ENCODE data around the gene ADGRL3. TPM values are rescaled to one million over a fixed set of nuclear protein-coding genes. Genes with fewer than 3 reads are reported as not detected.

ADGRL3 gene
- total RNA-seq, 1 donor from 2014 or later, result 3.7 TPM

DNA sequence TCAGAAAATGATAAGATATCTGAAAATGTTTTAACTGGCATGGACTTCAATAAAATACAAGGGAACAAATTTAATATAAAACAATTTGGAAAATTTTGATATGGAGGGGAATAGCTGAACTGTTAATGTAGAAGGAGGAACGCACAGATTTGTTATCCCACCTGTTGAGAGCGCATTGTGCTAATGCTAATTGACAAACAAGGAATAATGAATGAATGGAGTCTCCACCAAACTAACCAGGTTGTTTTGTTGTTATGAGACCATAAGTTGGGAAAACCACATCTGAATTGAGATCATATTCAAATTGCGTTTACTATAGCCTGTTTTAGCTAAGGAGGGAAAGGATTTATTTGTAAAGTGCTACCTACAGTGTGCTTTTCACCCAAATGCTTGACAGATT is 195.6 kb downstream of the ADGRL3 start:
- intact Hi-C loops (cut with DNase I), result no loop called here
- DNase-seq (ENCODE audit: missing footprints) (no peak), ATAC-seq (no peak)

DNA sequence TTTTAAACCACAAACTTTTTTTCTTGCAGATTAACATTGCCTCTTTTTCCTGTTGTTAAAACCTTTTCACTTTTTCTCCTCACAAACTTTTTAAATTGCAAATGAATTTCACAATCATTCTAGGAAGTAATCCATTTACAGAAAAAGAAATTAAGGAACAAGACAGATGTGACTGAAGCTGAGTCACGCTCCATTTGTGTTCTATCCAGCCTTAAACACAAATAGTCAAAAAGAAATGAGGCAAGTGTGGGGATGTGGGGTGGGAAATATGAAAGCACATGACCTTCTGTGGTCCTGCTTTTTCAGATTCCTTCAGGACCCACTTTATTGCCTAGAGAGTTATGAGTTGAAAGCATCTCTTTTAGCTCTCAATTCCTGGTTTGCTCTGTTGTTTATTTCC is 197.0 kb downstream of the ADGRL3 start:
- DNase-seq (ENCODE audit: missing footprints) (no peak), ATAC-seq (peak; percentile 68)
- intact Hi-C loops (cut with DNase I), result no loop called here

DNA sequence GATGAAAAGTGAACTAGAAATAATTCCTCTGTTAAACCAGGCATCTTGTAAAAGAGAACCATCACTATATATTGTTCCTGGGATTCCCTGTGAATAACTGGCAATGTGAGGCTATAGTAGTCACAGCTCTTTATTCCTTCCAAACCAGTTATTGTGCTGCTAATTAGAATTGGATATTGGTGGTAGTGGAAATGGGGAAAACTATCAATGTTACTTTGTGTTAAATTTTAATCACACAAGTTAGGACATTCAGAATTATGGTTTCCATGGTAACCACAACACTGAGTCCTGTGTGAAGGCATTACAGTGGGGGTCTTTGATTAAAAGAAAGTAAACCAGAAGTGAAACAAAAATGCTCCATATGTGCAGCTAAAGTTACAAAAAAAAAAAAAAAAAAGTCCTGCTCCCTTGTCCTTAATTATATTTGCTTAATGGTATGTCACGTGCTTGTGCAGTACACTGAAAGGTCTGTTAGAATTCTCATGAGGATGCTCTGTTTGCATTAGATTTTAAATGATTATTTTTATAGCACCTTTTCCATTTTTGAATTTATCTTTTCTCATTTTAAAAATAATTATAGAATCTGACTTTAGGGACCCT is 200.4 kb downstream of the ADGRL3 start:
- ATAC-seq, result no peak
- DNase-seq (ENCODE audit: missing footprints), result no peak
- intact Hi-C loops (cut with DNase I), result no loop called here

DNA sequence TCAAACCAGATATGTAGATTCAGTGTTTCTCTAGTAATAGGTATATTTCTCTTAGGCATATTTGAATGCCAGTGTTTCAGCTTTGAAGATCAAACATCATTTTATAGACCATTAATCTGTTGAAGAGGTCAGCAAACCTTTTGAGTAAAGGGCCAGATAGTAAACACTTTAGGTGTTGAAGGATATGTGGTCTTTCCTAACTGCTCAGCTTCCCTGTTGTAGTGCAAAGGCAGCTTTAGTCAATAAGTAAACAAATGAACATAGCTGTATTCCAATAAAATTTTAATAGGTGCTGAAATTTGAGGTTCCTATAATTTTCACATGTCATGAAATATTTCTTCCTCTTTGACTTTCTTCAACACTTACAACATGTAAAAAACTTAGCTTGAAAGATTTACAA is 201.6 kb downstream of the ADGRL3 start:
- no peak for ATAC-seq
- intact Hi-C loops (cut with DNase I), result no loop called here

DNA sequence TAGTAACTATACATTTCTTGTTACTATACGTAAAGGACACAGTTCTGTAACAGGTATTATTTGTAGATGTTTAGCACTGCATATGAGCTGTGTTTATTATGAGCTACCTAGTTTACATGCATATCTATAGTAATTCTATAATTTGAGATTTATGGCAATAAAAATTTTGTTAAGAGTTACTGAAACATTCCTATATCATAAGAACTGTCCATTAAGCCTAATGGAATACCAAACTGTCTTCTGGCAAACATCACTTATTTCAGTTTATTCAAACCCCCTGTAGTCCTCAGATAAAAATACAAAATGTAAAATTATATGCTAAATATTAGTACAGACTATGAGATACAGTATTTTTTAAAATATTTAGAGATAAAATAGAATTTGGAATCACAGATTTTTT is 205.2 kb downstream of the ADGRL3 start:
- intact Hi-C loops (cut with DNase I), result no loop called here
- DNase-seq (ENCODE audit: missing footprints) (no peak), ATAC-seq (no peak)

More for the DNA sequence above, 201.6 kb downstream of the ADGRL3 start:
- DNase-seq (ENCODE audit: missing footprints), result no peak

DNA sequence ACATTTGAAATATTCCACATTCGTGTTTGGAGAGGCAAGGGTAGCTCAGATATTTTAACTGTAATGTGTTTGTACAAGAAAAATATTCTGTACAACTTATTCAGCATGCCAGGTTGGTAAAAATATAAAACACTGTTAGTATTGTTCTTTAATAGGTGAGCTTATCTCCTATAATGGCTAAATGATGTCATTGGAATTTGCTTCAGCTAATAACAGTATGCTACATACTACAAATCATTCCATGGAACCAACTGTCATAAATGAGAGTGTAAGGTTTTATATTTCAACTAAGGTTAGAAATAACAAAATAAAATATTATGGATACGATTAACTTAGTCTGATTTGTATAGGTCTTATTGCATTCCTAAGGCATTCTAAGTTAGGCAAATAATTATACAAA is 206.6 kb downstream of the ADGRL3 start:
- DNase-seq (ENCODE audit: missing footprints) (no peak), ATAC-seq (no peak)
- intact Hi-C loops (cut with DNase I), result no loop called here

DNA sequence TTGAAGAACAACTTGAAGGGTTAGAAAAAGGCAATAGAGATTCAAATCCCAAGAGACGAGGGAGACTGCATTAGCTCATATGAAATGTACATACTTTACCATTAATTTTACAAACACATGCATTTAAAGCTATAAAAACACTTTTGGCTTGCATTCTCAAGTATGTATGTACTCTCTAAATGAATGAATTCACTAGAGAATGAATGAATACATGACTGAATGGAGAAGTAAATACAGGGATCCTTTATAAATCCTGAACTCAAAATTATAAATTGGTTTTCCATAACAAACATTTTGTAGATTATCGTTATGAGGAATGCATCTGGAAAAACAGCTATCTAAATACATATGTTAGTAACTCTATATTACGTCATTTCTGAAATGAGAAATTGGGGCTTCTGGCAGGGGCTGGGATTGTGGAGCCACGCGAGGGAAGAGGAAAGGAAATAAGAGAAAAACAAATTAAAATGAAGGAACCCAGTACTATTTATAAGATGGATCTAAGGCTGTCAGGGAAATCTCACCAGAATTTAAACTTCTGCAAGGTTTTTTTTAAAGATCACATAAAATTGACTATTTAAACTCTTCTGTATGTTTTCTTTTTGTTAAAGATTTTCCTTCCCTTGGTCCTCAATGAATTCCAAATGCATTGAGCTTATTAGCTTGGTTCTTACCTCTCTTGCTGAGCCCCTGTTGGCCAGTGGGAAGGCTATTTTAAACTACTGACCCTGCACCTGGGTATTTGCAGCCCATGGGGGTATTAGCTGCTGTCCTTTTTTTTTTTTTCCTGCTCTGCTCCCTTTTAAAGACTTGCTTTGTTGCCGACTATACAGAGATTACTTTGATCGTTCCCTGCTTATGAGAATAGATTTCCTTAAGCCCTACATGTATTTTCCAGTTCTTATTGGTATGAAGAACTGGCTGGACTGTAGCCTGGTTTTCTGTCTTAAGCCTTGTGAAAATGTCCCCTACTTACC is 207.8 kb downstream of the ADGRL3 start:
- DNase-seq (ENCODE audit: missing footprints) (peak; percentile 17), ATAC-seq (no peak)
- intact Hi-C loops (cut with DNase I), result no loop called here

DNA sequence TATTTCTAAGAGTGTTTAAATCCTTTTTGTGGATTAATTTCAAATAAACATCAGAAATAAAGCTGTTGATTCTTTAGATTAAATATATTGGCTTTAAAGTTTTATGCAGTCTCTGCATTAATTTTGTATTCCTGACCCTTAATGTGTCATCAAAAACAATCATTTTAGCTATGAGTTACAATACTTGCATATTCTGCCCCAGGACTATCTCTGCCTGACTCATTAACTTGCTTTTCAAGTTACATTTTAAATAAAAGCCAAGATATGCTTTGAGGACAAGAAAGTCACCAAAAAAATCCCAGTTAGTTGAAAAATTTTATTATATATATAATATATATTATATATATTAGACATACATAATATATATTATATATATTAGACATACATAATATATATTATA is 208.7 kb downstream of the ADGRL3 start:
- intact Hi-C loops (cut with DNase I), result no loop called here
- ATAC-seq (no peak), DNase-seq (ENCODE audit: missing footprints) (no peak)

DNA sequence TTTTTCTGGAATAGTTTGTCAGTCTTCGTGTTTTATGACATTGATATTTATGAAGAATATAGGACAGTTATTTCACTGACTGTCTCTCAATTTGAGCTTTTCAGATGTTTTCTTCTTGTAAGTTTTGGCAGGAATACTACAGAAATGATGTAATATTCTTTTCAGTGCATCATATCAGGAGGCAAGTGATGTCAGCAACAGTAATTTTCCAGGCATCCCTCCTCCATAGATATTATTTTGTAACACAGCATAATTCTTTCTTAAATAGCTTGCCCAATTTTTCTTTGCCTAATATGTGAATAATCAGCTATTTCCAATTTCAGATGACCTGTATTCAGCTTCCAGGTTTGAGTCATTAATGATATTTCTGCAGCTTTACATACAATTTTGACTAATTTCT is 211.1 kb downstream of the ADGRL3 start:
- DNase-seq (ENCODE audit: missing footprints), result no peak
- intact Hi-C loops (cut with DNase I), result no loop called here
- ATAC-seq, result no peak

DNA sequence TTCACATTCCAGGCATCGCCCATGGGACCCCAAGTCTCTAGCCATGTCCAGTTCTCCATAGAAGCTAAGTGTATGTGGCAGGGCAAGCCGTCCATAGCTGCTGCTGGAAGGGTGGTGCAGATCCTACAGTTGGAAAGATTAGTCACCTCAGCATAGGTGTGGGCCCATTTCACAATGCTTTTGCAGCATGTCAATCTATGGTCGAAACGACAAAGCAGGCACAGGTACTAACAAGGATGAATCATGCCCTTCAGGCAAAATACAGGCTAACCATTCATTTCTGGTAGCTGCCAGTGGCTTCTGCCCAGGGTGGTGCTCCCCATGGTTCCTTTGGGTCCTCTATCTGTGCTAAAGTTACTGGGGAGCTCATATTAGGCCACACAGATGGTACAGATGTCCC is 225.2 kb downstream of the ADGRL3 start:
- DNase-seq (ENCODE audit: missing footprints) (no peak), ATAC-seq (no peak)
- intact Hi-C loops (cut with DNase I), result no loop called here

DNA sequence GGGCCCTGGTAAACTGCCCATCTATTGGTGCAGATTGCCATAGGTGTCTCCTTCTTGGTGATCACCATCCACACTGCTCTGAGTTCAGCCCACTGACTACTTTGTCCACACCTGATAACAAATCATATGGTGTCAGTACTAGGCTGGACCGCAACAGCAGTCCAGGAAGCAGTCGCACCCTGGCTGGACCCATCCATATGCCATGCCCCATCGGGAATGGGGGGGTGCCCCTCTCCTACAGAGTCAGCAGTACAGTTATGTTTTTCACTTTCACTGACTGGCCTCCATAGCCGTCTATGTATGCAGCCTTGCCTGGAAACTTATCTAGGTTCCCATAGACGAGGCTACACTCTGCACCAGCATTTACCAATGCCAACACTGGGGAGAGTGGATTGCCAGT is 226.1 kb downstream of the ADGRL3 start:
- no peak for DNase-seq (ENCODE audit: missing footprints)
- no peak for ATAC-seq
- intact Hi-C loops (cut with DNase I), result no loop called here

DNA sequence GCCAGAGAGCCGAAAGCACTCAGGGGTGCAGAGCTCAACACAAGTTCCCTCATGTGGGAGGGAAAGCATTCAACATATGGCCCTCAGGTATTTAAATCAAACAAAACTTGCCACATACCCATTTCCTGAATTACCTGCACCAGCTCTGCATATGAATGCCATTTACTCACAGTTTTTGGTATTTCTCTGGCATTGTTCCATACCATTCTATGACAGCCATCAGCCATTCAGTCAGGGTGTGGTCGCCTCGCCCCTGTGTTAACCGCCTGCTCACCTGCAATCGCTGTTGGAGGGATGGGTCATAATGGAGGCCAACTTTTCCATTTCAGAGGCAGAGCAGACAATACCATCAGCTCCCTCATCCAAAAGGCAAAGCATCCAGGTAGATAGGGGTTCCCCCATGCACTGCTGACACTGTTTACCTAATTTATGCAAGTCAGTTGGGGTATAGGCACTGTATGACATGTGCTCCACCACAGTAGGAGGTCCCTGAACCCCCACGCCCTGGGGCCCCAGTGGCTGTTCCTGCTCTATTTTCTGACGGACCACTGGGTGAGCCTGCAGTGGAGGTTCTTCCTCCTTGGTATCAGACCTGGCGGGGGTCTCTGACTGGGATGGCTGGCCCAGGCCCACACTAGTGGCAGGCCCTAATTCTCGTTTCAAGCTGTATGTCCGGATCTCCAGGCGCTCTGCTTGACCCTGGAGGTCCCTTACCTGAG is 227.1 kb downstream of the ADGRL3 start:
- ATAC-seq, result no peak
- intact Hi-C loops (cut with DNase I), result no loop called here
- DNase-seq (ENCODE audit: missing footprints), result no peak

DNA sequence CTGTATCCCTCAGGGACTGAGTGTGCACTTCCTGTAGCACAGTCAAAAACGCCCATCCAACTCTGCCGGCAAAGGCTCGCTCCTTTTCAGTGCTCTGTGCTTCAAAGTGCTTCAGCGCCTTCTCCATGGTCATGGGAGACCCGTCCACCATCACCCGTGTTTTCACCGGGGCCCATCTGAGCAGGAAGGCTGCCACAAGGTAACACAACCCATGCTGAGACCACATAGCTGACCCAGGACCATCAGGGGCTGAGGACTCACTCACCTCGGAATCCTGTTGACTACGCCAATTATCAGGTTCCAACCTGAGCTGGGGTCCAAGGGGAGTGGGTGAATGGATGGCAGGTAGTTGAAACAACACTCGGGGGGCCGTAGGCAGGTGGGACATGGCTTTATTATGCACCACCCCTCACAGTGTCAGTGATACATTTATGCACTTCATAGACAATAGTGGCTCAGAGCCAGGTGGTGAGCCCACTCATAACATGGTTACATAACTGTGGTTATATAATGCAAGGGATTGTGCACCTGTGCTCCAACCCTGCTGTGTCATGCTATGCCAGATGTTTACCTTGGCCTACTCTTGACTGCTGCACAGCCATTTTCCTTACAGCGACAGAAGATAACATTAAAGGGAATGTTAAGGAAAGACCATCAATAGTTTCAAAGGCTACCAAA is 227.8 kb downstream of the ADGRL3 start:
- intact Hi-C loops (cut with DNase I), result no loop called here
- DNase-seq (ENCODE audit: missing footprints), result no peak
- no peak for ATAC-seq

DNA sequence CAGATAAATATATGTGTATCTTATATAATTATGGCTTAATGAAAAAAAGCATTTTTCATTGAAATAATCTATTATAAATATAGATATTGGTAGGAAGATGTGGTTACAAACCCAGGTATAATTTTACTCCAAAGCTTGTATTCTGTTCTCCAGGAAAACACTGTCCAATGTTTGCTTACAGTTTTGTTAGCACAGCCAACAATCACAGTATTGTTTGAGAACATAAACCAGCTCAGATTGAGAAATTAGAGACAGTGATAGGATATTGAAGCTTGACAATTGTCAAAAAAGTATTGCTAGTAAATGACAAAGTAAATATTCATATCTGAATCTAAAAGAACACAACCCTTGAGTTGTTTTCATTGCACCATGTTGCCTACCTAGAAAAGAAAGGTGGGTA is 228.8 kb downstream of the ADGRL3 start:
- DNase-seq (ENCODE audit: missing footprints) (no peak), ATAC-seq (no peak)
- intact Hi-C loops (cut with DNase I), result no loop called here

DNA sequence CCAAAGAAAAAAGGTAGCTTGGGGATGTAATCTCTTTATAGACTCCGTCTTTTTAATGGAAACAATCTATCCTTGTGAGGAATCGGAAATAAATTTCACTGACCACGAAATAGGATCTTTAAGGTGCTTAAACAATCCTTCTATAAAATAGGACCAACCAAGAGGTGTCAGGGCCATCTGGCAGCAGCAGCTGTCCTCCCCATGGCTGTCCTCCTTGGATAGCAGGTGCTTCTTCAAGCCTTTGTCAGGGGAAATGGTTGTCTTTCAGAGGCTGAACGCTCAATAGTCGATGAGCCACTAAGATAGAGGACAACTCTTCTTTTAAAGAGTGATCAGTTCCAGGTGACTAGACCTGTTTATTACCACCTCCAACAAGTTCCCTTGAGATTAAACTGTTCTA is 231.0 kb downstream of the ADGRL3 start:
- ATAC-seq, result no peak
- intact Hi-C loops (cut with DNase I), result no loop called here
- DNase-seq (ENCODE audit: missing footprints), result no peak

DNA sequence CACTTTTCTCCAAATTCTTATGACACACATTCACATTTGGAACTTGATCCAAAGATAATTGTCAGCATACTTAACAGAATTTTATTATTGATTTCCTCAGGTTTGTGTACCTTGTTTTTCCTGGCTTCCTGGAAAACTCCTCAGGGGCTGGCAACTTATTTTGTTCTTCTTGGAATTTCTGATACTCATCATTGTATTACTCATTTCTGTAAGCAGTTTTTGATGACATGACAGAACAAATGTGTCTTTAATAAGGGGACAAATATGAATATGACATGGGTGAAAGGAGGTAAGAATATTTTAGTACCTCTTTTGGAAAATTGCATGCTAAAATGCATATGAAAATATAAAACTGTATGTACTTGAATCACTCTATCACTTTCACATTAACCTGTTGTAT is 237.8 kb downstream of the ADGRL3 start:
- ATAC-seq, result no peak
- no peak for DNase-seq (ENCODE audit: missing footprints)
- intact Hi-C loops (cut with DNase I), result no loop called here

DNA sequence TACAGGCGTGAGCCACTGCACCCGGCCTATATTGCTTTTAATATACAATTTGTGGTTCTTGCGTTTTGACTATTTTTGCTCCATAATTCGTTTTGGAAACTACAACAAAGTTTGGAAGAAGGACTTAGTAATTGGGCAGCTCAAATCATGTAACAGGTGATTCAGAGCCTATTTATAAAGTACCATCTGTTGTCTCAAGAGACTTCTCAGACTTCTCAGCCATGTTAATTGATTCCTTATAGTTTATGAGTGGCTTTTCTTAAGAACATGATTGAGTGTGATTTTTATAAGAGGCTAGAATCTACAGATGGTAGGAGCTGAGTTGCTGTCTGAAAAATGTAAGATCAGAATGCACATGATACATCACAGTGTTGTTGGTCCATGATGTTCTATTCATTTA is 240.2 kb downstream of the ADGRL3 start:
- ATAC-seq (no peak), DNase-seq (ENCODE audit: missing footprints) (no peak)
- intact Hi-C loops (cut with DNase I), result no loop called here

DNA sequence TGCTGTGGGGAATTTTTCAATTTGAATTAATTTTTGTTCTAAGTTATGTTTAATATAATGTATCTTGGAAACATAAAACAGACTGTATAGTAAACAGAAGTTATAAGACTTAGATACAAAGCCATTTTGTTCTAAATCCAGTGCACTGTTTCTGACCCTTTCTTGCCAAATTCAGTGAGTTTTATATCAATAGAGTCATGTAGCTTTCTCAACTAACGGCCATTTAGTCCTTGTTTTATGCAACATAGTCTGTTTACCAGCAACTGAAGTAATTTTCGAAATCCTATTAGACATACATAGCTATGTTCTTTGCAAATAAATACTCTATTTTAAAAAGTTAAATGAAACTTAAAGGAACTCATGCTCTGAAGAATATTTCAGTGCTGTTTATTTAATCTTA is 242.8 kb downstream of the ADGRL3 start:
- intact Hi-C loops (cut with DNase I), result no loop called here

DNA sequence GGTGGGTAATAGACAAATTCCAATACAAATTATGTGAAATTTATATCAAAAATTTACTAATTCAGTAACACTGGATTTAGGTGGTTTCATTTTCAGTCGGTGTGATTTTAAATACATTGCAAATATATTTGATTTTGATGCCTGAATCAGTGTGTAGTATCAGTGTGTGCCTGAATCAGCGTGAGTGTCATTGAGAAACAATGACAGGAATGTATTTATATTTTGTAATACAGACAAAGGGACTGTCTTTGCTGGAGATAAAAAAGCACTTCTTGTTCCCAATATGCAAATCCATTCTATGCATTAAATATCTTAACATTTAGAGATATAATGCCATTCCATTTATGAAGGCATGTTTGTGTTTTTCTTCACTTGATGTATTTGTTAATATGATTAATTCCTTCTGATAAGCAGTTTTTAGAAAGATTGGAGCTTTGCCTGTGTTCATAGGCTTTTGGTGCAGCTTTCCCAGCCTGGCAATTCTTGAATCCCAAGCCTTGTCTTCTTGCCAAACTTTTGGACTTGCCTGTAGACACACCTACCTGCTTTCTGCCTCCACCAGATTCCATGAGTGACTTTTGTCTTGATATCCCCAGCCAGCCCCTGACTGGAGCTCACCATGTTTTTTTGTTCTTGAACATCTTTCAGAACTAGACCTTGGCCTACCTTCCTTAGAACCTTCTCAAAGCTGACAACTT is 243.8 kb downstream of the ADGRL3 start:
- no peak for ATAC-seq
- no peak for DNase-seq (ENCODE audit: missing footprints)

More for the DNA sequence above, 242.8 kb downstream of the ADGRL3 start:
- DNase-seq (ENCODE audit: missing footprints) (no peak), ATAC-seq (no peak)

More for the DNA sequence above, 243.8 kb downstream of the ADGRL3 start:
- intact Hi-C loops (cut with DNase I), result no loop called here
